ENCODE measurements around the gene ZNF668.
A peak's percentile ranks its signal among the peaks of the same experiment; 100 is the strongest.
"Not testable (repeated sequence)": the region's sequence is repeated elsewhere in the genome, so short reads cannot be mapped to it uniquely, and the experiment has no call there.

ZNF668 gene

GRCh38 chr16:31100876-31101641 is 27.0 kb upstream of the ZNF668 start:
- not testable (repeated sequence) for DNase-seq (ENCODE audit: low read depth in 2 of 2)

- no peak for DNase-seq (ENCODE audit: low read depth in 2 of 2)
Measured at GRCh38 chr16:31099860-31100638, 26.0 kb upstream of the ZNF668 start.

GRCh38 chr16:31094424-31095120 is 20.5 kb upstream of the ZNF668 start, which contains the start of gene VKORC1:
VKORC1 (minus strand) TSS chr16:31094797; CDS start chr16:31094729, 68 bp downstream.
- DNase-seq (ENCODE audit: low read depth in 2 of 2): peak; percentile 77 to 84

- DNase-seq (ENCODE audit: low read depth in 2 of 2): no peak
Measured at GRCh38 chr16:31094088-31094423, 20.0 kb upstream of the ZNF668 start.

GRCh38 chr16:31093132-31093703 is 19.2 kb upstream of the ZNF668 start:
- no peak for DNase-seq (ENCODE audit: low read depth in 2 of 2)

GRCh38 chr16:31092330-31092729 is 18.3 kb upstream of the ZNF668 start:
- DNase-seq (ENCODE audit: low read depth in 2 of 2): no peak

- DNase-seq (ENCODE audit: low read depth in 2 of 2): no peak
Measured at GRCh38 chr16:31090540-31090939, 16.5 kb upstream of the ZNF668 start.

- DNase-seq (ENCODE audit: low read depth in 2 of 2): no peak
Measured at GRCh38 chr16:31089199-31089598, 15.2 kb upstream of the ZNF668 start.

- DNase-seq (ENCODE audit: low read depth in 2 of 2): no peak
Measured at GRCh38 chr16:31088459-31089183, 14.6 kb upstream of the ZNF668 start, which contains the start of gene PRSS53. PRSS53 (minus strand) TSS chr16:31088943; CDS start chr16:31088809, 134 bp downstream.

GRCh38 chr16:31087971-31088370 is 13.9 kb upstream of the ZNF668 start:
- no peak for DNase-seq (ENCODE audit: low read depth in 2 of 2)

- no peak for DNase-seq (ENCODE audit: low read depth in 2 of 2)
Measured at GRCh38 chr16:31087481-31087880, 13.4 kb upstream of the ZNF668 start.

- DNase-seq (ENCODE audit: low read depth in 2 of 2): no peak
Measured at GRCh38 chr16:31086629-31086906, 12.5 kb upstream of the ZNF668 start.

- DNase-seq (ENCODE audit: low read depth in 2 of 2): no peak
Measured at GRCh38 chr16:31085873-31086628, 12.0 kb upstream of the ZNF668 start.

GRCh38 chr16:31085411-31085810 is 11.4 kb upstream of the ZNF668 start:
- no peak for DNase-seq (ENCODE audit: low read depth in 2 of 2)

GRCh38 chr16:31084584-31085302 is 10.7 kb upstream of the ZNF668 start:
- no peak for DNase-seq (ENCODE audit: low read depth in 2 of 2)

- no peak for DNase-seq (ENCODE audit: low read depth in 2 of 2)
Measured at GRCh38 chr16:31083981-31084380, 9.9 kb upstream of the ZNF668 start.

- no peak for DNase-seq (ENCODE audit: low read depth in 2 of 2)
Measured at GRCh38 chr16:31083556-31083955, 9.5 kb upstream of the ZNF668 start.

GRCh38 chr16:31083081-31083480 is 9.0 kb upstream of the ZNF668 start:
- no peak for DNase-seq (ENCODE audit: low read depth in 2 of 2)

GRCh38 chr16:31082368-31083045 is 8.5 kb upstream of the ZNF668 start:
- no peak for DNase-seq (ENCODE audit: low read depth in 2 of 2)
